Colonic mucosa (tissue), 4 donors: Measurements from ENCODE around the gene HSH2D. TPM values are rescaled to one million over a fixed set of nuclear protein-coding genes. Genes with fewer than 3 reads are reported as not detected.

Source experiments
- DNase-seq: peaks from one replicate; pipeline ENCODE4 v3.0.0-alpha.2; 2020
- H3K27ac ChIP-seq: fragments of 200-600 bp; one replicate; pipeline ENCODE4 v1.8.0; 2021
- H3K27me3 ChIP-seq: fragments of 200-600 bp; one replicate; pipeline ENCODE4 v1.8.0; 2021
- H3K36me3 ChIP-seq: fragments of 200-600 bp; one replicate; pipeline ENCODE4 v1.8.0; 2021
- H3K4me1 ChIP-seq: fragments of 200-600 bp; one replicate; pipeline ENCODE4 v1.8.0; 2021; ENCODE audit warnings: mild to moderate bottlenecking
- H3K4me3 ChIP-seq: fragments of 200-600 bp; one replicate; pipeline ENCODE4 v1.8.0; 2021
- H3K9ac ChIP-seq, 2 donors: one replicate each; pipeline ENCODE4 v1.7.0; 2013; ENCODE audit warnings: control low read depth in 2 of 2, low read depth in 2 of 2, low read length in 2 of 2
- H3K9me3 ChIP-seq: fragments of 200-600 bp; one replicate; pipeline ENCODE4 v1.8.0; 2021
- intact Hi-C: fragments of 100-400 bp; cut with DNase I; formaldehyde crosslinking; loops from one replicate; pipeline ENCODE4 v1.14.1; 2022
- total RNA-seq, 2 donors: library from RNA; stranded (reverse); fragmentation: NEBNext Ultra II Directional in 1 of 2; extraction: Animal tissue kit (Norgen Biotek cat#: 25700) in 1 of 2; gene quantifications; one replicate each; pipeline ENCODE4 v1.2.1, GENCODE V29; 2021
- TF ChIP-seq, protein P1 (sequence below): fragments of 200-600 bp; IDR thresholded peaks from one replicate; pipeline ENCODE4 v1.8.0; 2022; ENCODE audit warnings: antibody characterized with exemption, mild to moderate bottlenecking
- donor health status: healthy.
- donor health status: DM: no; HTN: no; CAD: no.
- donor health status: DM: no; HTN: no; CAD: no.

The HSH2D gene, protein sequence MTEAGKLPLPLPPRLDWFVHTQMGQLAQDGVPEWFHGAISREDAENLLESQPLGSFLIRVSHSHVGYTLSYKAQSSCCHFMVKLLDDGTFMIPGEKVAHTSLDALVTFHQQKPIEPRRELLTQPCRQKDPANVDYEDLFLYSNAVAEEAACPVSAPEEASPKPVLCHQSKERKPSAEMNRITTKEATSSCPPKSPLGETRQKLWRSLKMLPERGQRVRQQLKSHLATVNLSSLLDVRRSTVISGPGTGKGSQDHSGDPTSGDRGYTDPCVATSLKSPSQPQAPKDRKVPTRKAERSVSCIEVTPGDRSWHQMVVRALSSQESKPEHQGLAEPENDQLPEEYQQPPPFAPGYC
- total RNA-seq: 10 to 100 TPM; 13.5 to 14.0 TPM

DNA sequence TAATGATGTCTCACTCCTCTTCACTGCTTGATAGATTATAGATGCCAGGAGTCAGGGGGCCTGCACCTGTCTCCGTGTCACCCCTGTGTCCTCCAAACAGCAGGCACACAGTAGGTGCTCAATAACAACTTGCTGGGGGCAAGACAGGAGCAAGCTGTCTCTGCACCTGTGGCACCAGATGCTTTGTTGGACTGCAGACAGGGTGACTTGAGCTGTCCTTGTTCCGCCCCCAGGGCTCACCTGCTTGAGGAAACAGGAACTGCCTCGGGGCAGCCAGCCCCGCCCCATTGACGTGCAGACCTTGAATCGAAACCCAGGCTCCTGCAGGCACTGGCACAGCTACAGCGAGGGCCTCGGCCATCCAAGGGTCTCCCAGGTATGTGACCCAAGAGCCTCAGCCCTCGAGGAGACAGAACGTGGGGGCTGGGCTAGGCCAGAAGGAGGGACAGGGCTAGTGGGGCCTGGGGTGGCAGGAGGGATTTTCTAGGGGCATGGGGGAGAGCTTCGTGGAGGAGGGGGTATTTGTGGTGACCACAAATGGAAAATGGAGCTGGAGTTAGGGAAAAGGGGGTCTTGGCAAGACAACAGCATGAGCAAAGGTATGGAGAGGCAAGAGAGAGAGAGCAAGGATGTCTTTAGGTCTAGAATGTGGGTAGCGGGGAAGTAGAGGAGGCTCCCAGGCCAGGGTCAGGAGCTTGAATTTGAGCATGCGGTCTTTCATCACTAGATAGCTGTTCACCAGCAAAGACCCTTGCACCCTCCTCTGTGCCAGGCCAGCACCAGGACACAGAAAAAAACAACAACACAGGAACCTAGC lies at the start of gene HSH2D:
TSS of gene HSH2D (plus strand) at position 287 of the 817 bp plus-strand sequence. CDS start 5,066 bp downstream, outside the sequence.
- Histone ChIP-seq H3K4me1 (no peaks in the 10 kb centered on the region), H3K27ac (peak within 1 kb of the TSS; percentile 81), H3K27me3 (no peaks in the 10 kb centered on the region), H3K36me3 (no peaks in the 10 kb centered on the region), H3K9ac (peak within 1 kb of the TSS; percentile 75 to 88), H3K4me3 (peak within 1 kb of the TSS; percentile 33), H3K9me3 (no peaks in the 10 kb centered on the region)
- intact Hi-C loops: no loop called here
- TF ChIP-seq, protein P1, sequence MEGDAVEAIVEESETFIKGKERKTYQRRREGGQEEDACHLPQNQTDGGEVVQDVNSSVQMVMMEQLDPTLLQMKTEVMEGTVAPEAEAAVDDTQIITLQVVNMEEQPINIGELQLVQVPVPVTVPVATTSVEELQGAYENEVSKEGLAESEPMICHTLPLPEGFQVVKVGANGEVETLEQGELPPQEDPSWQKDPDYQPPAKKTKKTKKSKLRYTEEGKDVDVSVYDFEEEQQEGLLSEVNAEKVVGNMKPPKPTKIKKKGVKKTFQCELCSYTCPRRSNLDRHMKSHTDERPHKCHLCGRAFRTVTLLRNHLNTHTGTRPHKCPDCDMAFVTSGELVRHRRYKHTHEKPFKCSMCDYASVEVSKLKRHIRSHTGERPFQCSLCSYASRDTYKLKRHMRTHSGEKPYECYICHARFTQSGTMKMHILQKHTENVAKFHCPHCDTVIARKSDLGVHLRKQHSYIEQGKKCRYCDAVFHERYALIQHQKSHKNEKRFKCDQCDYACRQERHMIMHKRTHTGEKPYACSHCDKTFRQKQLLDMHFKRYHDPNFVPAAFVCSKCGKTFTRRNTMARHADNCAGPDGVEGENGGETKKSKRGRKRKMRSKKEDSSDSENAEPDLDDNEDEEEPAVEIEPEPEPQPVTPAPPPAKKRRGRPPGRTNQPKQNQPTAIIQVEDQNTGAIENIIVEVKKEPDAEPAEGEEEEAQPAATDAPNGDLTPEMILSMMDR: no peak
- peak; percentile 92 for DNase-seq

DNA sequence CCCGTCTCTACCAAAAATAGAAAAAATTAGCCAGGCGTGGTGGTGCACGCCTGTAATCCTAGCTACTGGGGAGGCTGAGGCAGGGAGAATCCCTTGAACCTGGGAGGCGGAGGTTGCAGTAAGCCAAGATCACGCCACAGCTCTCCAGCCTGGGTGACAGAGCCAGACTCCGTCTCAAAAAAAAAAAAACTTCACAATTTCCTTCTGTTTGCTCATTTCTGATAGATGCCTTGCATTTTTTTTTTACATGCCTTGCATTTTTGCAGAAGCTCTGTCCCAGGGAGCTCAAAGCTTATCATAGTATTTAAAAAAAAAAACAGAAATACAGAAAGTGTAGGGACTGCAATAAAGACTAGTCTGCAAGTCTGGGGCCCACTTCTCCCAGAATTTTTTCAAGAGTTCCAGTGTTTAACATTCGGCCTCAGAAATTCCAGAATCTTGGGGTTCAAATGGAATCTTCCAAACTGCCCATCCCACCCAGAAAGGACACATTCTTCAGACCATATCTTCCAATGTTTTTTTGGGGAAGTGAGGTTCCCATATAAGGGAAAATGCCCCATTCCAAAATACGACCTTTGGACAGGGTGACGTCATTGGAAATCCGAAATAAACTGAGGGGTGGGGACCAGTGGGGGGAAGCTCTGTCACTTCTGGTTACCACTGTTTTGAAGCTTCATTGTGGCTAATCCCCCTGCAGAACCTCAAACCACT lies 49.0 kb upstream of the HSH2D start:
- no peaks in the 10 kb centered on the region for H3K27me3 ChIP-seq

DNA sequence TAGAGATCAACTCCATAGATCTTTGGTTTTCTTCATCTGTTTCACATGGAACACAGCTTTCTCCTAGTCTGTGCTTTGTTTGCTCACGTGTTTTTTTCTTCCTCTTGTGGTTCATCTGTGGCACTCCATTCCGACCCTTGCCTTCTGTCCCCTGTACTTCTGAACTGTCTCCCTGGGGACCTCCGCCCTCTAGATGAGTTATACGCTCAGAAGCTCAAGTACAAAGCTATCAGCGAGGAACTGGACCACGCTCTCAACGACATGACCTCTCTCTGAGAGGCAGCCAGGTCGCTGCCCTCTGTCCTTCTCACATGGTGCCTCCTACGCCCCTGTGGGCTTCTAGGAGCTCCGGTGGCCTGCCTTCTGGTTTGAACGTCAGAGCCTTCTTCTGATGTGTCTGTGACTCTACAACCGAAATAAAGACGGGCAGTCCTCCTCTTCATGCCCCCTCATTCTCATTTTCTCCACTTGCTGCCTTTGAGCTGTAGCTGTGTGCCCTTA lies 48.4 kb upstream of the HSH2D start:
- no peak overlapping the region for H3K9ac ChIP-seq
- peaks cover 22% of the 10 kb centered on the region for H3K36me3 ChIP-seq
- no peak overlapping the region for H3K27ac ChIP-seq
- H3K4me1 ChIP-seq: peaks cover 8% of the 10 kb centered on the region
- TF ChIP-seq, protein P1: no peak
- H3K9me3 ChIP-seq: no peaks in the 10 kb centered on the region
- no peaks in the 10 kb centered on the region for H3K27me3 ChIP-seq
- intact Hi-C loops: no loop called here
- no peak overlapping the region for H3K4me3 ChIP-seq
- no peak for DNase-seq

More for the DNA sequence above, 49.0 kb upstream of the HSH2D start:
- H3K36me3 ChIP-seq: peaks cover 19% of the 10 kb centered on the region
- intact Hi-C loops: no loop called here
- no peak overlapping the region for H3K4me3 ChIP-seq
- H3K9me3 ChIP-seq: no peaks in the 10 kb centered on the region
- H3K9ac ChIP-seq: no peak overlapping the region
- no peak overlapping the region for H3K27ac ChIP-seq
- no peak for DNase-seq
- TF ChIP-seq, protein P1: no peak
- peaks cover 11% of the 10 kb centered on the region for H3K4me1 ChIP-seq

DNA sequence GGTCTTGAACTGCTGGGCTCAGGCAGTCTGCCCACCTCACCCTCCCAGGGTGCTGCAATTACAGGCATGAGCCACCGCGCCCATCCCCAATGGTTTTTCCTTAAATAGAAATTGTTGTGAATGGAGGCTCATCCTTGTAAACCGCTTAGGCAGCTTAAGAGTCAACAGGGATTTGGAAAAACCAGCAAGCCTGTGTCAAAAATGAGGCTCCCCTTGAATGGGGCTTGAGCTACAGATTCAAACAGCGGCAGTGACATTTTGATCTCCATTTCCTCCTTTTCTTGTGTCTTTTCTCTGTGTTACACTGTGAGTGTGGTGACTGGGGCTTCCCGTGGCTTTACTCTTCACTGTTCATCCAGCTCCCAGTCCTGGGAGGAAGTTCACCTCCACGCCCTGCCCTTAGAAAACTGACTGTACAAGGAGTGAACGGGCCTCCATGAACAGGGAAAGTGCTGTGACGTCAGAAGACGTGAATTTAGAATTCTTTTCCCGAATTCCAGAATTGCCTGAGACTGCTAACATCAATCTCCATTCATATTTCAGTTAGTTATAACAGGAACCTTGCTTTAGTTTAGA lies 47.1 kb upstream of the HSH2D start:
- H3K9me3 ChIP-seq: no peaks in the 10 kb centered on the region
- H3K27me3 ChIP-seq: no peaks in the 10 kb centered on the region
- no peak for DNase-seq
- no peak overlapping the region for H3K4me3 ChIP-seq
- H3K36me3 ChIP-seq: peaks cover 19% of the 10 kb centered on the region
- H3K9ac ChIP-seq: peak overlapping the region in 1 of 2 donors; percentile 68
- H3K4me1 ChIP-seq: peaks cover 8% of the 10 kb centered on the region
- TF ChIP-seq, protein P1: no peak
- intact Hi-C loops: no loop called here
- peak overlapping the region; percentile 5 for H3K27ac ChIP-seq

DNA sequence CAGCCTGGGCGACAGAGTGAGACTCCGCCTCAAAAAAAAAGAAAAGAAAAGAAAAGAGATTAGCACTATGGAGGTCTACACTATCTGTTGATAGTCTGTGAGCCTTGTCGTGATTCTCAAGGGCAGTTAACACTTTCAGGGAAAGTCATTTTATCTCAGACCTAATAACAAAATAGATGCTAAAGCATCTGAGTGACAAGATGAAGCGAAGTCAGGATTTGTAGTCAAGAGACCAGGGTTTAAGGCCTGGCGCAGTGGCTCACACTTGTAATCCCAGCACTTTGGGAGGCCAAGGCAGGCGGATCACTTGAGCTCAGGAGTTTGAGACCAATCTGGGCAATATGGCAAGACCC lies 45.1 kb upstream of the HSH2D start:
- no peak for DNase-seq
- Histone ChIP-seq H3K27ac (peak overlapping the region; percentile 11), H3K27me3 (no peaks in the 10 kb centered on the region), H3K36me3 (peaks cover 25% of the 10 kb centered on the region), H3K4me3 (no peak overlapping the region), H3K9me3 (no peaks in the 10 kb centered on the region), H3K9ac (no peak overlapping the region), H3K4me1 (peaks cover 8% of the 10 kb centered on the region)
- TF ChIP-seq, protein P1: no peak
- intact Hi-C loops: no loop called here
